Smooth muscle cell (in vitro differentiated cells): ENCODE data around the gene RPS6KA3. TPM values are rescaled to one million over a fixed set of nuclear protein-coding genes. Genes with fewer than 3 reads are reported as not detected.

Experiments
- DNase-seq: peaks from one replicate; lab custom pipeline; 2025; ENCODE audit not compliant: unreplicated experiment; lab: John Stamatoyannopoulos, UW
- H2AFZ ChIP-seq: fragments of 200-600 bp; sonication (generic); 2 replicates; pipeline ENCODE4 v1.6.0; 2016; ENCODE audit warnings: antibody characterized with exemption, low read depth, mild to moderate bottlenecking
- H3F3A ChIP-seq: fragments of 200-600 bp; sonication (generic); 2 replicates; pipeline ENCODE4 v1.6.0; 2017; ENCODE audit warnings: antibody characterized with exemption, low read depth
- H3K27ac ChIP-seq: fragments of 200-600 bp; sonication (generic); 2 replicates; pipeline ENCODE4 v1.5.1; 2016; ENCODE audit warnings: low read depth, mild to moderate bottlenecking
- H3K27me3 ChIP-seq: fragments of 200-600 bp; sonication (generic); 2 replicates; pipeline ENCODE4 v1.6.1; 2016; ENCODE audit warnings: low read depth, mild to moderate bottlenecking
- H3K36me3 ChIP-seq: fragments of 200-600 bp; sonication (generic); 2 replicates; pipeline ENCODE4 v1.5.1; 2016; ENCODE audit warnings: low read depth
- H3K4me1 ChIP-seq: fragments of 200-600 bp; sonication (generic); 2 replicates; pipeline ENCODE4 v1.5.1; 2016; ENCODE audit warnings: low read depth
- H3K4me2 ChIP-seq: fragments of 200-600 bp; sonication (generic); 2 replicates; pipeline ENCODE4 v1.6.0; 2016; ENCODE audit warnings: mild to moderate bottlenecking
- H3K4me3 ChIP-seq: fragments of 200-600 bp; sonication (generic); 2 replicates; pipeline ENCODE4 v1.5.1; 2016; ENCODE audit warnings: mild to moderate bottlenecking
- H3K79me2 ChIP-seq: fragments of 200-600 bp; sonication (generic); 2 replicates; pipeline ENCODE4 v1.6.0; 2016; ENCODE audit warnings: low read depth, mild to moderate bottlenecking
- H3K9ac ChIP-seq: fragments of 200-600 bp; sonication (generic); 2 replicates; pipeline ENCODE4 v1.6.0; 2016; ENCODE audit warnings: low read depth
- H3K9me3 ChIP-seq: fragments of 200-600 bp; sonication (generic); replicated peaks from 2 replicates; pipeline ENCODE4 v1.5.1; 2016; ENCODE audit warnings: low read depth
- H4K20me1 ChIP-seq: fragments of 200-600 bp; sonication (generic); 2 replicates; pipeline ENCODE4 v1.6.0; 2016; ENCODE audit warnings: low read depth
- WGBS: methylation state at CpG from one replicate; pipeline ENCODE4 v1.1.7; 2016; ENCODE audit warnings: low lambda C conversion rate; 5-methylcytosine and 5-hydroxymethylcytosine counted together
- polyA plus RNA-seq: library from polyadenylated mRNA; unstranded; fragments of >200 nt; fragmentation: Nextera tagmentation; extraction: Ambion mirVana; gene quantifications from 2 replicates; pipeline ENCODE4 v1.2.1, GENCODE V29; 2016
- total RNA-seq: library from RNA; depleted of rRNA; stranded (reverse); fragments of >200 nt; gene quantifications from 2 replicates; pipeline ENCODE4 v1.2.3, GENCODE V29; 2014
- TF ChIP-seq, protein P1 (sequence below): fragments of 200-600 bp; sonication (generic); IDR thresholded peaks from 2 replicates; pipeline ENCODE4 v1.5.1; 2017; ENCODE audit warnings: borderline replicate concordance, mild to moderate bottlenecking, antibody characterized with exemption; ENCODE audit not compliant: insufficient read depth, poor library complexity, severe bottlenecking

Gene RPS6KA3
- total and polyA plus RNA-seq, 2 experiments from 2014 or later: 15.4 to 37.2 TPM

DNA sequence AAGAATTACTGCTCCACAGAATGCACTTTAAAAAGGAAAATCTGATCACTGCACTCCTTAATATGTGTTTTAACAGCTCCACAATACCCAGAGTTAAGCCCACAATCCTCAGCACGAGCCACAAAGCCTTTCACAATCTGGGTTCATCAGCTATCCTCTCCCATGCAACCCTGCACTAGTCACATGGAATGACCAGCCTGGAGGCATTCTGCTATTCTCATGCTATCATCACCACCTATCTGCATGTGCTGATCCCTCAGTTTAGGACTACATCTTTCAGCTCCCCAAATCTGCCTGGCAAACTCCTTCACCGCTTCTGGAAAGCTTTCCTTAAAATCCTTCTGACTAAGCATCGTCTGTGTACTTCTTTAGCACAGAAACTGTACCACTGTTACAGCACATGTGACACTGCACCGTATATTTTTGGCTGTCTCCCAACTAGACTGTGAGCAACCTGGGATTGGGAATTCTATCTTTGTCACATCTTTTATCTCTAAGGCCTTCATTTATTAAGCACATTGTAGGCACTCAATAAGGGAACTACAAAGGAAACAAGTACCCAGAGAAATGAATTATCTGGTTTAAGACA is 106.8 kb downstream of the RPS6KA3 start:
- Histone ChIP-seq H3K36me3 (peaks cover 1% of the 10 kb centered on the region), H2AFZ (no peak overlapping the region), H4K20me1 (no peaks in the 10 kb centered on the region), H3K79me2 (no peaks in the 10 kb centered on the region), H3K4me2 (no peak overlapping the region), H3F3A (no peaks in the 10 kb centered on the region), H3K27me3 (no peaks in the 10 kb centered on the region), H3K9ac (no peak overlapping the region), H3K4me1 (no peaks in the 10 kb centered on the region), H3K9me3 (no peaks in the 10 kb centered on the region), H3K27ac (no peak overlapping the region), H3K4me3 (no peak overlapping the region)
- DNase-seq: no peak
- 72% methylated on average over 4 of the region's 4 CpGs for WGBS
- TF ChIP-seq, protein P1, sequence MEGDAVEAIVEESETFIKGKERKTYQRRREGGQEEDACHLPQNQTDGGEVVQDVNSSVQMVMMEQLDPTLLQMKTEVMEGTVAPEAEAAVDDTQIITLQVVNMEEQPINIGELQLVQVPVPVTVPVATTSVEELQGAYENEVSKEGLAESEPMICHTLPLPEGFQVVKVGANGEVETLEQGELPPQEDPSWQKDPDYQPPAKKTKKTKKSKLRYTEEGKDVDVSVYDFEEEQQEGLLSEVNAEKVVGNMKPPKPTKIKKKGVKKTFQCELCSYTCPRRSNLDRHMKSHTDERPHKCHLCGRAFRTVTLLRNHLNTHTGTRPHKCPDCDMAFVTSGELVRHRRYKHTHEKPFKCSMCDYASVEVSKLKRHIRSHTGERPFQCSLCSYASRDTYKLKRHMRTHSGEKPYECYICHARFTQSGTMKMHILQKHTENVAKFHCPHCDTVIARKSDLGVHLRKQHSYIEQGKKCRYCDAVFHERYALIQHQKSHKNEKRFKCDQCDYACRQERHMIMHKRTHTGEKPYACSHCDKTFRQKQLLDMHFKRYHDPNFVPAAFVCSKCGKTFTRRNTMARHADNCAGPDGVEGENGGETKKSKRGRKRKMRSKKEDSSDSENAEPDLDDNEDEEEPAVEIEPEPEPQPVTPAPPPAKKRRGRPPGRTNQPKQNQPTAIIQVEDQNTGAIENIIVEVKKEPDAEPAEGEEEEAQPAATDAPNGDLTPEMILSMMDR: no peak

GRCh38 chrX:20151689-20152088 is 115.0 kb downstream of the RPS6KA3 start:
- no peak overlapping the region for H3K4me2 ChIP-seq
- H3K79me2 ChIP-seq: no peaks in the 10 kb centered on the region
- no peaks in the 10 kb centered on the region for H4K20me1 ChIP-seq
- no peaks in the 10 kb centered on the region for H3K27me3 ChIP-seq
- H3K4me1 ChIP-seq: no peaks in the 10 kb centered on the region
- DNase-seq: no peak
- H3K36me3 ChIP-seq: peaks cover 7% of the 10 kb centered on the region
- TF ChIP-seq, protein P1: no peak
- H3K4me3 ChIP-seq: no peak overlapping the region
- no peaks in the 10 kb centered on the region for H3F3A ChIP-seq
- H3K27ac ChIP-seq: no peak overlapping the region
- WGBS: 87% methylated on average over 3 of the region's 3 CpGs
- no peak overlapping the region for H2AFZ ChIP-seq
- no peak overlapping the region for H3K9ac ChIP-seq
- H3K9me3 ChIP-seq: peaks cover 6% of the 10 kb centered on the region

- DNase-seq: no peak
- Histone ChIP-seq H3F3A (no peaks in the 10 kb centered on the region), H2AFZ (no peak overlapping the region), H3K9ac (no peak overlapping the region), H3K27ac (no peak overlapping the region), H3K4me2 (no peak overlapping the region), H3K36me3 (peaks cover under 1% of the 10 kb centered on the region), H3K4me1 (no peaks in the 10 kb centered on the region), H3K4me3 (no peak overlapping the region), H3K79me2 (no peaks in the 10 kb centered on the region), H3K27me3 (no peaks in the 10 kb centered on the region), H4K20me1 (no peaks in the 10 kb centered on the region), H3K9me3 (peaks cover 6% of the 10 kb centered on the region)
- TF ChIP-seq, protein P1: no peak
- 86% methylated on average over 2 of the region's 2 CpGs for WGBS
Observed at GRCh38 chrX:20149326-20149725, 117.4 kb downstream of the RPS6KA3 start.

- Histone ChIP-seq H3K27ac (no peak overlapping the region), H3K9ac (no peak overlapping the region), H2AFZ (no peak overlapping the region), H3K79me2 (no peaks in the 10 kb centered on the region), H3K4me2 (no peak overlapping the region), H3K27me3 (no peaks in the 10 kb centered on the region), H4K20me1 (no peaks in the 10 kb centered on the region), H3K9me3 (peaks cover 6% of the 10 kb centered on the region), H3K36me3 (no peaks in the 10 kb centered on the region), H3K4me1 (no peaks in the 10 kb centered on the region), H3K4me3 (no peak overlapping the region), H3F3A (no peaks in the 10 kb centered on the region)
- no peak for DNase-seq
- WGBS: 70% methylated on average over 1 of the region's 1 CpG
- TF ChIP-seq, protein P1: no peak
Observed at GRCh38 chrX:20147561-20147960, 119.1 kb downstream of the RPS6KA3 start.
